ENCODE data around the gene PARP4. TPM values are rescaled to one million over a fixed set of nuclear protein-coding genes. Genes with fewer than 3 reads are reported as not detected.
"Not testable (repeated sequence)": the region's sequence is repeated elsewhere in the genome, so short reads cannot be mapped to it uniquely, and the experiment has no call there.

Gene PARP4
- total RNA-seq, 4 donors from 2014 or later = 38.3 to 47.4 (median 40.6) TPM

DNA sequence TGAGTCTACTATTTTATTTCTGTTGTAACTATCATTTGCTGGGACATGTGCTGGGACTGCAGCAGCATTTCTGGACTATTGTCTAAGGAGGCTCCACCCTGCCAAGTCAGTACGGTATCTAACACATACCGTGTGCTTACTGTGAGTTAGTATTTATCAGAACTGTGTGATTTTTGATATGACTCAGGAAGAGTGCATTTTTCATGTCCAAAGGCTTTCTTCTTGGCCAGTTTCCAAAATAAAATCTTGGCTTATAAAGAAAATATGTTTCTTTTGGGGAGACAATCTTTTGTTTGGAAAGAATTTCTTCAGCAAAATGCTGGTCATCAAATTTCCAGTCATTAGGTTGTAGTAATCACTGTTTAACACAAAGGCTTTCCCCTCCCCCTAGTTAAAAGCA lies 11.6 kb downstream of the PARP4 start:
- Histone ChIP-seq H3K27me3 (no peaks in the 10 kb centered on the region), H3K4me3 (no peak overlapping the region), H3K9me3 (no peaks in the 10 kb centered on the region), H3K4me1 (peaks cover 11 to 19% (median 14%) of the 10 kb centered on the region in 4 donors), H3K27ac (replicated peaks in 1 of 4) (no peak overlapping the region), H3K36me3 (peaks cover 18 to 40% (median 23%) of the 10 kb centered on the region in 4 donors)
- intact Hi-C loops (cut with DNase I) = no loop called here
- DNase-seq (ENCODE audit: extremely low spot score) = no peak
- 51% methylated on average over 2 of the region's 2 CpGs for WGBS
- TF ChIP-seq EP300 (IDR thresholded peaks at IDR 0.05) = no peak
- no peak for TF ChIP-seq POLR2AphosphoS5 (IDR thresholded peaks at IDR 0.05)
- TF ChIP-seq POLR2A (IDR thresholded peaks at IDR 0.05; ENCODE audit: low read depth) = no peak
- TF ChIP-seq, protein P1, sequence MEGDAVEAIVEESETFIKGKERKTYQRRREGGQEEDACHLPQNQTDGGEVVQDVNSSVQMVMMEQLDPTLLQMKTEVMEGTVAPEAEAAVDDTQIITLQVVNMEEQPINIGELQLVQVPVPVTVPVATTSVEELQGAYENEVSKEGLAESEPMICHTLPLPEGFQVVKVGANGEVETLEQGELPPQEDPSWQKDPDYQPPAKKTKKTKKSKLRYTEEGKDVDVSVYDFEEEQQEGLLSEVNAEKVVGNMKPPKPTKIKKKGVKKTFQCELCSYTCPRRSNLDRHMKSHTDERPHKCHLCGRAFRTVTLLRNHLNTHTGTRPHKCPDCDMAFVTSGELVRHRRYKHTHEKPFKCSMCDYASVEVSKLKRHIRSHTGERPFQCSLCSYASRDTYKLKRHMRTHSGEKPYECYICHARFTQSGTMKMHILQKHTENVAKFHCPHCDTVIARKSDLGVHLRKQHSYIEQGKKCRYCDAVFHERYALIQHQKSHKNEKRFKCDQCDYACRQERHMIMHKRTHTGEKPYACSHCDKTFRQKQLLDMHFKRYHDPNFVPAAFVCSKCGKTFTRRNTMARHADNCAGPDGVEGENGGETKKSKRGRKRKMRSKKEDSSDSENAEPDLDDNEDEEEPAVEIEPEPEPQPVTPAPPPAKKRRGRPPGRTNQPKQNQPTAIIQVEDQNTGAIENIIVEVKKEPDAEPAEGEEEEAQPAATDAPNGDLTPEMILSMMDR (IDR thresholded peaks at IDR 0.05) = no peak

DNA sequence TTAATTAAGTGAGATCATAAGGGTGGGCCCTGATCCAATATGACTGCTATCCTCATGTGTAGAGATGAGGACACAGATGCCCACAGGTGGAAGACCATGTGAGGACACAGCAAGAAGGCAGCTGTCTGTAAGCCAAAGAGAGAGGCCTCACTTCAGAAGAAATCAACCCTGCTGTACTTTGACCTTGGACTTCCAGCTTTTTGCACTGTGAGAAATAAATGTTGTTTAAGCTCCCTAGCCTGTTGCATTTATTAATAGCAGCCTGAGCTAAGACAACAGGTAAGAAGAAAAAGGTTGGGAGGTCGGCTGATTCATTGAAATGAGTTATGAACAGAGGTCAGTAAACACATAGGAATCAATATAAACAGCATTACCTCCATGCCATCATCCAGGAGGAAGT lies 14.8 kb downstream of the PARP4 start:
- WGBS = 88% methylated on average over 1 of the region's 1 CpG
- Histone ChIP-seq H3K4me1 (peaks cover 2 to 13% (median 5%) of the 10 kb centered on the region in 4 donors), H3K9me3 (no peaks in the 10 kb centered on the region), H3K27ac (replicated peaks in 1 of 4) (no peak overlapping the region), H3K4me3 (no peak overlapping the region), H3K36me3 (peaks cover 47 to 65% (median 50%) of the 10 kb centered on the region in 4 donors), H3K27me3 (no peaks in the 10 kb centered on the region)
- TF ChIP-seq POLR2A (IDR thresholded peaks at IDR 0.05; ENCODE audit: low read depth) = no peak
- TF ChIP-seq POLR2AphosphoS5 (IDR thresholded peaks at IDR 0.05) = no peak
- TF ChIP-seq EP300 (IDR thresholded peaks at IDR 0.05) = no peak
- TF ChIP-seq, protein P1 (IDR thresholded peaks at IDR 0.05) = no peak
- DNase-seq (ENCODE audit: extremely low spot score) = no peak
- intact Hi-C loops (cut with DNase I) = no loop called here

DNA sequence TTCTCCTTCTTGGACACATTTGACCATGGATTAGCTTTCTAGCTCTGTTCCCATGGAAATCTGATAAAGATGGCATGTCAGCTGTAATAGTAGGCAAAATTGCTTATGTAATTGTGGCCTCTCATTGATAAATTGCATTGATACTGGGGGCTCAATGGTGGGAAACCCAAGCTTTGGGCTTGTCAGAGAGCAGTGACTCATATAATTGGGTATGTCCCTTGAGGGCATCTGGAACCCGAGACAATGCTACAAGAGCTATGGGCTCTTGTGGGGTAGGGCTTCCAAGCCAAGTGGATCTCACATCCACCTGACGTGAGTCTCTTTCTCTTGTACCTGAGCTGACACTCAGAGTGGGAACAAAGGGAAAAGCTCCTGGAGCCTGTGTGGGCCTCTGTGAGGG lies 16.3 kb downstream of the PARP4 start:
- 92% methylated on average over 2 of the region's 2 CpGs for WGBS

DNA sequence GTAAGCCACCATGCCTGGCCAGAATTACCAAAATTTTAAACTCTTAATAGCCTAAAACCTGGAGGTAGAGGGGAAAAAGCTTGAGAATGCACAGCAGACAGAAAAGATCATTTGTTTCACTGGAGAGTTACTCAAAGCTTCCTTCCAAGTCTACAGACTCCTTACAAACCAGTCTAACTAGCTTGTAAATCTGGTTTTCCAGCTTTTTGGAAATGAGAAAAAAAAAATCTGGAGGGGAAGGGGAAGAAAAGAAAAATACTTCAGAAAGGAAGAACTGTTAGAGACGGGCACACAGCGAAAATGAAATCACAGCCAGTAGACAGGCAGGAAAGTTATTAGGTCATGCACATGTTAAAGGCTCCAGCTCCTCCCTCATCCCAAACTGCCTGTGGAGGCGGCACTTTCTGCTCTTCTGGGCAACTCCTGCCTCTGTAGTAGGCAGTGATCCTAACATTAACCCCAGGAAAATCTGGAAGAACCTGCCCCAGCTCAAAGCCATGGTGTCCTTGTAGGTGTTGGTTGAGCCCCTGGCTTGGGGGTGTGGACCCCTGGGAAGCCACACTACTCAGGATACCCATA lies 17.3 kb downstream of the PARP4 start:
- peaks cover 69 to 88% (median 73%) of the 10 kb centered on the region in 4 donors for H3K36me3 ChIP-seq
- no peak overlapping the region for H3K4me3 ChIP-seq
- no peaks in the 10 kb centered on the region for H3K9me3 ChIP-seq
- TF ChIP-seq, protein P1 (IDR thresholded peaks at IDR 0.05) = no peak
- TF ChIP-seq POLR2A (IDR thresholded peaks at IDR 0.05; ENCODE audit: low read depth) (no peak), POLR2AphosphoS5 (IDR thresholded peaks at IDR 0.05) (no peak), EP300 (IDR thresholded peaks at IDR 0.05) (no peak)
- no peaks in the 10 kb centered on the region for H3K27me3 ChIP-seq
- intact Hi-C loops (cut with DNase I) = no loop called here
- H3K4me1 ChIP-seq = no peaks in the 10 kb centered on the region
- no peak for DNase-seq (ENCODE audit: extremely low spot score)
- H3K27ac ChIP-seq (replicated peaks in 1 of 4) = no peak overlapping the region
- 91% methylated on average over 3 of the region's 3 CpGs for WGBS

More for the DNA sequence above, 16.3 kb downstream of the PARP4 start:
- DNase-seq (ENCODE audit: extremely low spot score); H3K27ac ChIP-seq (replicated peaks in 1 of 4); H3K9me3 ChIP-seq; intact Hi-C loops (cut with DNase I); H3K27me3 ChIP-seq; H3K4me1 ChIP-seq; H3K4me3 ChIP-seq: not testable (repeated sequence)
- H3K36me3 ChIP-seq = peaks cover 61 to 80% (median 64%) of the 10 kb centered on the region in 4 donors

DNA sequence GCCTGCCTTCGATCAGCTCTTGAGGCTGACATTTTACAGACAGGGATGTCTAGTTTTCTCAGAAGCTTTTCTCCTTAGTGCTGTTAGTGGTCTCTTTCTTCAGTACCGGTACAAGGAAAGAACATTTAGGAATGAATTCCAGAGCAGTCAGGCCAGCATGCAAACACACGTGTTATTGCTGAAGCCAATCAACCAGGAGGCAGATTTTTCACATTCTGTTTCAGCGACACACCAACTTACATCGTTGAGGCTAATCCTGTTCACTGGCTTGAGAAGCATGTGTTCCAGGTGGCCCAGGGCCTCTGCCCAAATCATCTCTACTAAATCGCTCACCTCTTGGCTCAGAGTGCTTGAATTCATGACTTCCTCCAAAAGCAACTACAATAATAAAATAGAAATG lies 19.2 kb downstream of the PARP4 start:
- no peaks in the 10 kb centered on the region for H3K27me3 ChIP-seq
- peaks cover 82 to 99% (median 92%) of the 10 kb centered on the region in 4 donors for H3K36me3 ChIP-seq
- WGBS = 89% methylated on average over 6 of the region's 6 CpGs
- DNase-seq (ENCODE audit: extremely low spot score) = no peak
- no peaks in the 10 kb centered on the region for H3K4me1 ChIP-seq
- no peak overlapping the region for H3K4me3 ChIP-seq
- intact Hi-C loops (cut with DNase I) = no loop called here
- no peaks in the 10 kb centered on the region for H3K9me3 ChIP-seq
- no peak overlapping the region for H3K27ac ChIP-seq (replicated peaks in 1 of 4)
- TF ChIP-seq POLR2AphosphoS5 (IDR thresholded peaks at IDR 0.05) = no peak
- TF ChIP-seq EP300 (IDR thresholded peaks at IDR 0.05) = no peak

DNA sequence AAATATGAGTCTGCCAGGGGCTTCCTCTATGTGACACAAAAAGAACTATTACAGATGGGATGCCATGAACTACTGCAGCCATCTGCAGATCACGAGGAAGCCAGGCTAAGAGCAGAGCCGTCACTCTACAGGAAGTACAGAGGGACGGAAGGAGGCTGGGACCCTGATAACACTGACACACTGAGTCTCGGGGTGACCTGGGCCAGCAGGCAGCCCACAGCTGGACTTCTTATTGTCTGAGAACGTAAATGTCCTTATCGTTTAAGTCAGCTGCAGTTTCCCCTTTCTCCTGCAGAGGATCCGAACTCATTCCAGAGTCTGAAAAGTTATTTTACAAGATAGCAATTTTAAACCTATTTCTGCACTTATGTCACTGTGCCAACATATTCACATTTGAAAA lies 20.7 kb downstream of the PARP4 start:
- H3K36me3 ChIP-seq = peaks cover 69 to 100% (median 87%) of the 10 kb centered on the region in 4 donors
- no peak for DNase-seq (ENCODE audit: extremely low spot score)
- no peaks in the 10 kb centered on the region for H3K4me1 ChIP-seq
- H3K27ac ChIP-seq (replicated peaks in 1 of 4) = no peak overlapping the region
- no peak overlapping the region for H3K4me3 ChIP-seq
- no peaks in the 10 kb centered on the region for H3K27me3 ChIP-seq
- TF ChIP-seq POLR2AphosphoS5 (IDR thresholded peaks at IDR 0.05) (no peak), POLR2A (IDR thresholded peaks at IDR 0.05; ENCODE audit: low read depth) (no peak), EP300 (IDR thresholded peaks at IDR 0.05) (no peak)
- TF ChIP-seq, protein P1 (IDR thresholded peaks at IDR 0.05) = no peak
- 66% methylated on average over 7 of the region's 7 CpGs for WGBS
- H3K9me3 ChIP-seq = no peaks in the 10 kb centered on the region
- intact Hi-C loops (cut with DNase I) = no loop called here

All from esophagus muscularis mucosa (tissue), 4 donors.